Mucosa of rectum (tissue), 2 donors: Measurements from ENCODE around the gene DPP7.
"Not testable (repeated sequence)": the region's sequence is repeated elsewhere in the genome, so short reads cannot be mapped to it uniquely, and the experiment has no call there.

Experiments
- H3K27ac ChIP-seq, 2 donors: one replicate each; pipeline ENCODE4 v1.7.0; 2013; ENCODE audit warnings: inconsistent platforms in 2 of 2, low read depth in 2 of 2, low read length in 2 of 2
- H3K27me3 ChIP-seq, 2 donors: one replicate each; pipeline ENCODE4 v1.7.0; 2013; ENCODE audit warnings: low read length in 2 of 2; ENCODE audit not compliant: control insufficient read depth in 2 of 2, insufficient read depth in 2 of 2
- H3K36me3 ChIP-seq, 2 donors: one replicate each; pipeline ENCODE4 v1.7.0; 2013; ENCODE audit warnings: low read length in 2 of 2; ENCODE audit not compliant: control insufficient read depth in 2 of 2, insufficient read depth in 2 of 2
- H3K4me1 ChIP-seq, 2 donors: one replicate each; pipeline ENCODE4 v1.7.0; 2013; ENCODE audit warnings: low read length in 2 of 2, mild to moderate bottlenecking in 1 of 2; ENCODE audit not compliant: control insufficient read depth in 2 of 2, insufficient read depth in 2 of 2
- H3K4me3 ChIP-seq, 2 donors: one replicate each; pipeline ENCODE4 v1.7.0; 2013; ENCODE audit warnings: low read length in 2 of 2
- H3K9ac ChIP-seq, 2 donors: one replicate each; pipeline ENCODE4 v1.7.0; 2013; ENCODE audit warnings: low read length in 2 of 2, low read depth in 1 of 2, mild to moderate bottlenecking in 1 of 2
- H3K9me3 ChIP-seq, 2 donors: one replicate each; pipeline ENCODE4 v1.7.0; 2013; ENCODE audit warnings: low read length in 2 of 2; ENCODE audit not compliant: control insufficient read depth in 2 of 2
- donor health status: healthy.
- donor health status: Normal muscosa, but diverticular disease.

DPP7 gene

GRCh38 chr9:137063311-137064026 is 51.1 kb downstream of the DPP7 start:
- Histone ChIP-seq H3K36me3 (no peaks in the 10 kb centered on the region), H3K4me3 (no peak overlapping the region), H3K4me1 (peaks cover 8 to 9% of the 10 kb centered on the region in 2 donors), H3K9ac (no peak overlapping the region), H3K27me3 (no peaks in the 10 kb centered on the region), H3K27ac (no peak overlapping the region), H3K9me3 (no peaks in the 10 kb centered on the region)

GRCh38 chr9:137062798-137063197 is 51.7 kb downstream of the DPP7 start:
- not testable (repeated sequence) for H3K27me3 ChIP-seq, H3K9me3 ChIP-seq, H3K27ac ChIP-seq, H3K4me3 ChIP-seq, H3K36me3 ChIP-seq, H3K9ac ChIP-seq, H3K4me1 ChIP-seq

- no peak overlapping the region for H3K27ac ChIP-seq
- peaks cover 12% of the 10 kb centered on the region in 2 donors for H3K4me1 ChIP-seq
- H3K27me3 ChIP-seq: no peaks in the 10 kb centered on the region
- H3K9me3 ChIP-seq: no peaks in the 10 kb centered on the region
- no peaks in the 10 kb centered on the region for H3K36me3 ChIP-seq
- H3K9ac ChIP-seq: no peak overlapping the region
- no peak overlapping the region for H3K4me3 ChIP-seq
These were observed 52.1 kb downstream of the DPP7 start for GRCh38 chr9:137062384-137062783.
